GM21447 (cell line): Measurements from ENCODE around the gene OSER1.
"Not testable (repeated sequence)": the region's sequence is repeated elsewhere in the genome, so short reads cannot be mapped to it uniquely, and the experiment has no call there.

Experiments used
- ATAC-seq: cut with Tn5 transposase; IDR thresholded peaks from one replicate; pipeline ENCODE4 v1.9.1; 2021; ENCODE audit not compliant: unreplicated experiment

The OSER1 gene

GRCh38 chr20:44204156-44204831 lies 6.3 kb downstream of the OSER1 start:
- ATAC-seq = no peak

- no peak for ATAC-seq
These were observed 7.4 kb downstream of the OSER1 start for GRCh38 chr20:44203161-44203560.

GRCh38 chr20:44200983-44201382 lies 9.6 kb downstream of the OSER1 start:
- no peak for ATAC-seq

- ATAC-seq = no peak
These were observed 10.2 kb downstream of the OSER1 start for GRCh38 chr20:44200371-44200770.

GRCh38 chr20:44199877-44200276 lies 10.7 kb downstream of the OSER1 start:
- no peak for ATAC-seq

GRCh38 chr20:44198872-44199271 lies 11.7 kb downstream of the OSER1 start:
- ATAC-seq = no peak

- ATAC-seq = no peak
These were observed 14.3 kb downstream of the OSER1 start for GRCh38 chr20:44196271-44196670.

GRCh38 chr20:44195605-44196004 lies 15.0 kb downstream of the OSER1 start:
- ATAC-seq = no peak

- ATAC-seq = no peak
These were observed 16.8 kb downstream of the OSER1 start for GRCh38 chr20:44193801-44194200.

- not testable (repeated sequence) for ATAC-seq
These were observed 18.9 kb downstream of the OSER1 start for GRCh38 chr20:44191640-44192039.

- not testable (repeated sequence) for ATAC-seq
These were observed 20.2 kb downstream of the OSER1 start for GRCh38 chr20:44190197-44190852.

GRCh38 chr20:44188752-44189151 lies 21.8 kb downstream of the OSER1 start:
- no peak for ATAC-seq

- ATAC-seq = no peak
These were observed 22.5 kb downstream of the OSER1 start for GRCh38 chr20:44187772-44188709.

- no peak for ATAC-seq
These were observed 23.4 kb downstream of the OSER1 start, which contains the start of gene JPH2 for GRCh38 chr20:44187054-44187771. JPH2 (minus strand) TSS chr20:44187188; CDS start chr20:44186705, 483 bp downstream.

GRCh38 chr20:44186674-44187053 lies 23.9 kb downstream of the OSER1 start:
- no peak for ATAC-seq

- no peak for ATAC-seq
These were observed 24.4 kb downstream of the OSER1 start for GRCh38 chr20:44186201-44186600.

- no peak for ATAC-seq
These were observed 25.0 kb downstream of the OSER1 start for GRCh38 chr20:44185574-44185973.

GRCh38 chr20:44183282-44183681 lies 27.3 kb downstream of the OSER1 start:
- no peak for ATAC-seq

GRCh38 chr20:44182863-44183262 lies 27.7 kb downstream of the OSER1 start:
- ATAC-seq = no peak

- ATAC-seq = no peak
These were observed 28.3 kb downstream of the OSER1 start for GRCh38 chr20:44182135-44182765.
